Measurements from ENCODE around the gene TBX2.

The TBX2 gene

DNA sequence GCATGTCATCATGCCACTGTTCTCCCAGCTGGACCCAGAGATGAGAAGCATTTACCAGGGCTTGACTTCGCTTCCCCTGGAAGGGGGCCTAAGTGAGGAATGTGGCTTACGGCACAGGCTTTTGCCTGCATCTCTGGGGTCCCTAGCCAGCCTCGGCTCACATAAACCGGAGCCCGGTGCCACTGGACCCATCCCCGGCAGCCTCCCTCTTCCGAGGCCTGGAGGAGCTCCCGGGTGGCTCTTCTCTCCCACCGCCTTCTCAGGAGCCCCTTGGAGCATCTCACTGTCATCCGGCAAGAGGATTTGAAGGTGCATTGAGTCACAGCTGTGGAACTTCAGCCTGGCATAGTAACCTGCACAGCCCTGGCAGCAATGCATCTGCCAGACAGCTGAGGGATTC is 29.9 kb upstream of the TBX2 start:
- no peak for DNase-seq

- DNase-seq, result no peak
Observed at GRCh38 chr17:61371179-61371578, 28.5 kb upstream of the TBX2 start.

GRCh38 chr17:61371606-61372005 is 28.0 kb upstream of the TBX2 start:
- DNase-seq, result no peak

DNA sequence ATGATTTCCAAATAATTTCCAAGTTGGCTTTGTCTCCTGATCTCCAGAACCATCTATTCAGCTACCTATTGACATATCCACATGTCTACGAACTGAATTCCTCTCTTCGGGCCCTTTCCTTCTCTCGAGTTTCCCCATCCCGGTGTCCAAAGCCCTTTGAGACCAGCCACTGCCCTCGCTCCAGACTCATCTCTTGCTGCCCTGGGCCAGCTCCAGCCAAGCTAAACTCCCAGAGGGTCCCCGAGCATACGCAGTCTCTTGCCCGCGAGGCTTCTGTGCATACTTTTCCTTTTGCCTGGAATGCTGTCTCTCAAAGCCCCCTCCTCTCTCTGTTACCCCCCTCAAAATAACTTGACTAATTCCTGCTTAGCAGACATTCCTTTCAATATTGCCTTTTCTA is 27.2 kb upstream of the TBX2 start:
- no peak for DNase-seq

GRCh38 chr17:61376931-61377838 is 22.5 kb upstream of the TBX2 start:
- DNase-seq, result no peak

DNA sequence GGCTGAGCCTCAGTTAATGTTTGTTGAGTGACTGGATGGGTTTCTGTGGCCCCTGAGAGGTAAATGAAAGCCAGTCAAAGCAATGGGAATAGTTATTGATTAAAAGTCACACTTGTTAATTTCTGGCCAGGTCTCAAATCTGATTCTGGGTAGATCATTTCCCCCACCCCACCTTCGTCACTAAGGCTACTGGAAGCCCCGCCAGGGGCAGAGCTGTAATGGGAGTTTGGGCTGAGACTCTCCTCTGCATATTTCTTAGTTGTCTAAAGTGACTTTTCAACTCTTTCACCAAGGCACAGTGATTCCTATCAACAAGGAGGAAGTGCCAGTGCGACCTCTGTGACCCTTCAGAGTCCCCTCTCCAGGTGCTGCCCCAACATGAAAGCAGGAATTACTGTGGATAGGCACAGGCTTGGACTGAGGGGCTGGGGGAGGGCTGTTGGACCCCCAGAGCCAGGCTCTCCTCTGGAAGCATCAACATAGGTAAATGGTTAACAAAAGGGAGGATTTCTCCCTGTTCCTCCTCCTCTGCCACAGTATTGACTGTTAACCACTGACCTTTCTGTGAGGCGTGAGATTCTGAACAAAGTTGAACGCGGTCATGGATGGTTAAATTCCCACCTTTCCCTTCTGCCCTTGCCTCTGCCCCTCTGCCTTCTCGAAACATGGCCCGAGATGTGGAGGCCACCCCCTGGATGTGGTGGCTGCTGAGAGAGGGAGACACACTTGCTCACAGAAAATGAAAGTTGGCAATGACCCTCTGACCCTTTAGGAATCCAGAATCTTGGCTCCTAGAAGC is 20.8 kb upstream of the TBX2 start:
- no peak for DNase-seq

DNA sequence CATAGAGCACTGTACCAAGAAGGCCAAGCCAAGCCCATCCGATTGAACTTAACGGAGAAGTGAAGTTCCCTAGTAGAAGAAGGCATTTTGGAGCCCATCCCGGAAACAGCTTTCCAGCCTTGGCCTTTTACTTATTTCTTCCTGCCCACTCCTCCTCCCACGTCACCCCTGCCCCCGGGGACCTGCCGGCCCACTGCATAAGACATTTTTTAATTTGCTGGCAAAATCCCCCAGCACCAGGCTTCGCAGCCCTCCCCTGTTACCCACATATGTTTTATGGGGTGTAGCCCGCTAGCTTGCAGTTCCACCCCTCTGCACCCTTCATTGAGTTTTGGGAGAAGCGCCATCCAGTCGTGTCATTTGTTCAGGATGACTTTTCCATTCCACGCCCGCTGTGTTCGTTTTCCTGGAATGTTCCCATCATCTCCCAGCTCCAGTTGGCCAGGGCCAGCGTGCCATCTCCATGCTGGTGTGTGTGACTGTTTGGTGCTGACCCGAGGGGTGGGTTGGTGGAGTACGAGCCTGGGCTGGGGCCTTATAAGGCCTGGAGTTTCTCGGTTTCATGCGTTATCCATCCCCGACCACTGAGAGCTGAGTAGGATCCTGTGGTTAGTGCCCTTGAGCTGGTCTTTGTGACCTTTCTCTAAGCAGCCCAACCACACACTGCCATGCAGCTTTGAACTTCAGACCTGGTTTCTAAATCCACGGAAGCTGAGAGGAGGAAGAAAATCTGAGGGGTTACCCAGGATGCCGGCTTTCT is 20.0 kb upstream of the TBX2 start:
- no peak for DNase-seq

GRCh38 chr17:61380217-61380835 is 19.3 kb upstream of the TBX2 start:
- no peak for DNase-seq

- no peak for DNase-seq
Observed at GRCh38 chr17:61380836-61381525, 18.7 kb upstream of the TBX2 start.

- no peak for DNase-seq
Observed at GRCh38 chr17:61381537-61381936, 18.1 kb upstream of the TBX2 start.

DNA sequence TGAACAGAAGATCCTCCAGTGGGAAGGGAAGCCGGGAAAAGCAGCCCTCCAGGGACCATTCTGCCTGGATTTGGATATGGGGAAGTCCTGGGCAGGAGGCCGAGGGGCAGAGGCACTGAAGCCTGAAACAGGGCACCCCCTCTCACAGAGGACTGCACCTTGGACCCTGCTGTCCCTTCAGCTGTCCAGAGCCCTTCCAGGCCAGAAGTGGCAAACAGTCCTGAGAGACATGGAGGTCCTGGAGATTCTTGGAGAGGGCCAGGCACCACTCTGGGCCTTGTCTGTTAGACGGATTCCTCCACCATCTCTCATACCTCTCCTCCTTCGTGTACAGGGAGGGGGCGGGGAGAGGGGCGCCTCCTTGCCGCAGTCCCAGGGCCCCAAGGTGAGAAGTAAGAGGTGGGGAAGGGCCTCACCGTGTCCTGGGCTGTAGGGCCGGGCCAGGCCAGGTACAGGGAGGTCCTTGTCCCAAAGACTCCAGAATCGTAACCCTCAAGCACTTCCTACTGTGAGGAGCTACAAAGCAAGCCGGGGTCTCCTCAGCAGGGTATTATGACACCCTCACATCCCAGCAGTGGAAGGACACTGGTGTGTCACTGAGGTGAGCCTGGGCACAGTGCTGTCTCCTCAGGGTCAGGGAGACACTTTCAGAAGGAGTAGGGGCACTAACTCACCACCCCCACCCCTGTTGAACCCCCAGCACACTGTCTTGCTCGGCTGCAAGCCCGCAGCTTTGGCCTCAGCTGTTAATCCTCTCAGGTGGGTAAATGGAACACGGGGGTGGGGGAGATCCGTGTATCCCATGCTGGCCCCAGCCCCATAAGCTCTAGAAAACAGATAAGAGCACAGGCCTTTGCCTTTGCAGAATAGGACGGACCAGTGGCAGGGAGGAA is 16.6 kb upstream of the TBX2 start:
- no peak for DNase-seq

DNA sequence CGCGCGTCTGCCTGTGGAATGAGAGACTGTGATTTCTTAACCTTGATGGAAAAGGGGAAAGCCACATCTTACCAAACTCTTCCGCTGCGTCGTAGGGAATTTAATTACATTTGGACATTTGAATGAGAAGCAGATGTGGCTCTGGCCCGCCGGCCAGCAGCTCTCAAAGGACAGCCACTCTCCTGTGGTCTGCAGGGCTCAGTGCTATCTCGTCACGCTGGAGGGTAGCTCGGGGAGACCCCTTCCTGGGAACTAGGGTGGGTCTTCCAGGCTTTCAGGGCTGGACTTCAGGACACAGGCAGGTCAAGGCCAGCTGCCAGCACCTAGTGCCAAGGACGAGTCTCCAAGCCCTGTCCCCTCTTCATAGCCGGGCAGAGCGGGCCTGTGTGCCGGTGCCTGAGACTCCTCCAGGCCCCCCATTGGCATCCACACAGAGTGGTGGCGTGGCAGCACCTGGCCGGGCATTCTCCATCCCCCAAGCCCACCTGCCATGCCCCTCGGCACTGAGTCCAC is 15.9 kb upstream of the TBX2 start:
- no peak for DNase-seq

DNA sequence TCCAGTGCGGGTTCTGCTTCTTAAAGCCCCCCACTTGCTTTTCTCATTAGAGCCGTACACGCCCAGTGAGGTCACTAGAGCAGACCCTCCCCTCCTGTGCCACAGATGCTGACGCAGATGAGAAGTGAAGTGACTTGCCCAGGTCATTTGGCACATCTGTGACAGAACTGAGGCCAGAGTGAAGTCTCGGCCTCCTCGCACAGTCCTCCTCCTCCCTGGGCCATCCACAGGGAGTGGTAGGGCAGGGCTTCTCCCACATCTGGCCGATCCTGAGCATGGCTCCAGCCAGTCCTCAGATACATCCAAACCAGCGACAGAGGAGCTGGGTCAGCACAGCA is 15.3 kb upstream of the TBX2 start:
- no peak for DNase-seq

DNA sequence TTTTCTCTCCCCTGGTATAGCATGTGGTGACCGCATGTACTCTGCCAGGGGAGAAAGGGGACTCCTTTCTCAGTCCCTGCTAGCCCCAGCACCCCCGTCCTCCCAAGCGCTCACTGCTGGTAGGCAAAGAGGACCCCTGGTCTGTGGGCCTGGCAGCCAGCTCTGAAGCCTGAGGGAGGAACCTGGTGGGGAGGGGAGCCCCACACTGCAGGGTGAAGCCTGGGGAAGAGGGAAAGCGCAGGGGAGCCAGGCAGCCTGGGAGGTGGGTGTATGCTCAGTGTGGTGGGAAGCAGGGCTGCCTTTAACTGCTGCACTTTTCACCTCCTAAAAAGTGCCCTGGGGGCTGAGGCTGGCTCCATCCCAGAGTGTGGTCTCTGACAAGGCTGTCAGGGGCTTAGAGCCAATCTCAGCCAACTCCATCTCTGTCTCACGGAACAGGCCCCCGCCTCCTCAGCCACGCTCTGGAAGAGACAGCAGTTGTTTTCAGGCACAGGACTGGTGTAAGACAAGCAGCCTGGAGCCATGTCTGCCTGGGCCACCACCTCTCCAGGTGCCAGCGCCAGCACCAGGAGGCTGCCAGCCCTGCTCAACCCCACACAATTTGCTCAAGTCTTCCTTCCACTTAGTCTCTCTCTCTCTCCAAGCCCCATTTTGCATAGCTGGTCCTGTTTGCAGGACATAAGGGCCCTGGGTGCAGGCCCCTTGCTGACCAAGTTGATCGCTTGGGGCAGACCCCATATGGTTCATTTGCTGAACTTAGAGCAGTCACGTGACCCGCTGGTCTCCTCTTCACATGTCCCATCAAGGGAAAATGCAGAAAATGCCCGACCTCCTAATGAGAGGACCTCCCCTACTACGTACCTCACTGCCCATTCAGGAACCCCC is 14.7 kb upstream of the TBX2 start:
- no peak for DNase-seq

DNA sequence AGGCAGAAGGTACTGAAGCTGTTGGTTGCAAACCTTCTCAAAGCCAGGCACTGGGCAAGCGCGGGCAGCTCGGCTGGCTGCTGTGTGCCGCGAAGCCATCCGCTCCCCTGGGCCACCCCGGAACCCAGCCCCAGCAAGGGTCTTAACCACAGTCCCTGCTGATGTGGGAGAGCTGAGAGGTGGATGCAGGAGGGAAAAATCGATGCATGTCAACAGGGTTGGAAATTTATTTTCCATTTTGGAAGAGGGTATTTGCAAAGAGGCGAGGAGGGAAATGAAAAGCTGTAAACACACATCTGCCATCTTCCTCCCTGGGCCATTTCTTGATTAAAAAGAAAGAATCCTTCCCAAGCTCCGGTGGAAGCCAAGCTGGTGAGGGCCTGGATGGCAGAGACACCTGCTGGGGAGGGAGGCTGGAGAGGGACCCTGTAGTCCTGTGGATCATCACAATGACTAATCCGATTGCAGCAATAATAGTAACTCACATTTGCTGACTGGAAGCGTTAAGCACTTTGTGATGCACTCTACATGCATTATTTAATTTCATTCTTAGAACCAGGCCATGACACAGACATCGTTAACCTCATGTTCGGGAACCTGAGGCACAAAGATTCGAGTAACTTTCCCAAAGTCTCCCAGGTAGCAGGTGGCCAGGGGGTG is 13.9 kb upstream of the TBX2 start:
- no peak for DNase-seq

- DNase-seq, result no peak
Observed at GRCh38 chr17:61386251-61386650, 13.4 kb upstream of the TBX2 start.

- no peak for DNase-seq
Observed at GRCh38 chr17:61387011-61387410, 12.6 kb upstream of the TBX2 start.

- DNase-seq, result no peak
Observed at GRCh38 chr17:61387511-61388305, 11.9 kb upstream of the TBX2 start.

All from fibroblast of upper back skin (primary cell).